C4-2B (cell line): ENCODE results near the gene CHD9NB.

ENCODE experiments used
- ZFX ChIP-seq: fragments of 450-650 bp; IDR thresholded peaks from 2 replicates; pipeline ENCODE4 v1.6.1; 2017
- TF ChIP-seq, protein P1 (sequence below): fragments of 450-650 bp; conservative IDR thresholded peaks from 2 replicates; pipeline ENCODE4 v1.5.1; 2017; ENCODE audit warnings: mild to moderate bottlenecking

DNA sequence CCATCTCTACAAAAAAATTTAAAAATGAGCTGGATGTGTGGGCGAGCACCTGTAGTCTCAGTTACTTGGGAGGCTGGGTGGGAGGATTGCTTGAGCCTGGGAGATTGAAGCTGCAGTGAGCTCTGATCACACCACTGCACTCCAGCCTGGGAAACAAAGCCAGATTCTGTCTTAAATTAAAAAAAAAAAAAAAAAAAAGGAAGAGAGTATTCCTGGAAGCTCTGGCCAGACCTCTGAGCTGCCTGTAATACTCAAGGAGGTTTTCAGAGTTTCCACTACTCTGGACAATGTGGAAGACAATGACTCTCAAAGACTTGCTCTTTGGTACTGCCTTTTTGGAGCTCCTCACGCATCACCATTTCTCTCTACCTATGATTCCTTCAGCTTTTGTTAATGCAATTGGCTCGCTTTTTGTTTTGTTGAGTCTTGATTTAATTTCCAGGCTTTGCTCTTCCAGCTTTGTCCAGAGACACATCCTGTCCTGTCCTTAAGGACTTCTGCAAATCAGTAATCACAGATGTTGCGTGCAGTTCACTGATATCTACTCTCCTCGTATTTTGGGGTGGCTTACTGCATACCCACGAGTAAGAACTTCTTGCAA lies 12.9 kb upstream of the CHD9NB start:
- TF ChIP-seq ZFX = no peak
- TF ChIP-seq, protein P1, sequence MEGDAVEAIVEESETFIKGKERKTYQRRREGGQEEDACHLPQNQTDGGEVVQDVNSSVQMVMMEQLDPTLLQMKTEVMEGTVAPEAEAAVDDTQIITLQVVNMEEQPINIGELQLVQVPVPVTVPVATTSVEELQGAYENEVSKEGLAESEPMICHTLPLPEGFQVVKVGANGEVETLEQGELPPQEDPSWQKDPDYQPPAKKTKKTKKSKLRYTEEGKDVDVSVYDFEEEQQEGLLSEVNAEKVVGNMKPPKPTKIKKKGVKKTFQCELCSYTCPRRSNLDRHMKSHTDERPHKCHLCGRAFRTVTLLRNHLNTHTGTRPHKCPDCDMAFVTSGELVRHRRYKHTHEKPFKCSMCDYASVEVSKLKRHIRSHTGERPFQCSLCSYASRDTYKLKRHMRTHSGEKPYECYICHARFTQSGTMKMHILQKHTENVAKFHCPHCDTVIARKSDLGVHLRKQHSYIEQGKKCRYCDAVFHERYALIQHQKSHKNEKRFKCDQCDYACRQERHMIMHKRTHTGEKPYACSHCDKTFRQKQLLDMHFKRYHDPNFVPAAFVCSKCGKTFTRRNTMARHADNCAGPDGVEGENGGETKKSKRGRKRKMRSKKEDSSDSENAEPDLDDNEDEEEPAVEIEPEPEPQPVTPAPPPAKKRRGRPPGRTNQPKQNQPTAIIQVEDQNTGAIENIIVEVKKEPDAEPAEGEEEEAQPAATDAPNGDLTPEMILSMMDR = no peak
